NCI-H128 (cell line): ENCODE data around the gene CHI3L1.
A peak's percentile ranks its signal among the peaks of the same experiment; 100 is the strongest.

Source experiments
- DNase-seq: peaks from one replicate; lab custom pipeline; 2025; ENCODE audit not compliant: unreplicated experiment; lab: John Stamatoyannopoulos, UW

CHI3L1 gene

DNA sequence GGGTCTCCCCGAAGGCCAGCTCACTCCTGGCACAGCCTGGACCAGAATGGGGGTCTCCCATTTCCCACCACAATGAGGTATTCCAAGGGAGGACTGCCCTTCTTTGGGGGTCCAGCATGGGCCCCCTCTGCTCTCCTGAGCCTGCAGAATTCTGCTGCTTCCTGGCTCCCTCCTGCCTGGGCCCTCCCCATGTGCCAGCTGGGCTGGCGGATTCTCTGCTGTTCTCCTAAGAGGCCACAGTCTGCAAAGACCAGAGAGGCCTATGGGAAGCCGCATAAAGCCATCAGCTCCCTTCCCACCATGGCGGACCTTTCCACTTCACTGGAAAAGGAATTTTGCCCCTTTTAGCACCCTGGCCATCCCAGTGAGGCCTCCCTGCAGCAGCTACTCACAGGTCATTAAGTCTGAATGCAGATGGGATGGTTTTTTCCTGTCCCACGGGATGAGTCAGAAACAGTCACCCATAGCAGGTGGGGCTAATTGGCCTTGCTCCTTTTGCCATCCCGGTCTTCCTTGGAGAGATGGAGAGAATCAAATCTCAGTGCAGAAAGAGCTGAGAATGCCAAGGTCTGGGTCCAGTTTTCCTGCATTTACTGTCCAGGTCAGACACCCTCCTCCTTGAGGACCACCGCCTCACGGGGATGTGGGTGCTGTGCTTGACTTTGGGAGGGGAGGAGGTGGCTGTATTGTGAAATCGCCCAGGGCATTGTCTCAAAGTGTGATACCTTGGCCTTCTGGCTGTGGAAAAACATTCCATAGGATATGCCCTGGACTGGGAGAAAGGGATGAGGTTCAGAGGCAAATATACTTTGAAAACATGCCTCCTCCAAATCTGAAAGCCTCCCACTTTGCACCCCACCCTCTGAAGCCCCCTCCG lies 34.1 kb downstream of the CHI3L1 start:
- no peak for DNase-seq

DNA sequence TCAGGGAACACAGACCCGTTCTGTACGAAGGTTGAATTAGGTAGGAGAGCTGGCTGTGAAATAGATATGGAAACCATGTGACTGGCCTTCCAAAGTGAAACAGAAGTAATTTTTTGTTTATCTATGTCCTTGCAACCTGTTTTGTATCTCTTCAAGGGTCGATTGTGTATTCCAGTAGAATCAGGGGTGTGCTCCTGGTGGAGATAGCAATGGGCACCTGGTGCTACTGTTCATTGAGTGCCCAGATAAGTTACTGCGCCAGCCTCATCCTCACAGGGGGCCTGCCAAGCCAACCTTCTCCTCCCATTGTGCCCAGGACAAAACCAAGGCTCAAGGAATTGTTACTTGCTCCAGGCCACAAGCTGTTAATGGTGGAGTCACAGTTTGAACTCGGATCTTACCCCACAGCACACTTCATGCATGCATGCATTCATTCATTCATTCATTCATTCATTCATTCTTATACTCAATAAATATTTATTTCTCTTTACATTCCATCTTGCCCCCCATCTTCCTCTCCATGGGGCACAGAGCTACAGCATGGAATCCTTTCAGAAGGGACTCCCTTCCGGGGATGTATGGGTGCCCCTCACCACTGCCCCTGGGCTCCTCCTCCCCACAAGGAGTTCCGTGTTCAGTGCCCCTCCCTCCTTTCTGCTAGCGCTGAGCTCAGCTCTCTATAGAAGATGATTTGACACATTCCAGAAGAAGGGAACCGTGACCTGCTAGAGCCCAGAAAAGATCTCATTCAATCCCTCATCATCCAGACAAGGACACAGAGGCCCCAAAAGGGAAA lies 34.9 kb downstream of the CHI3L1 start:
- no peak for DNase-seq

DNA sequence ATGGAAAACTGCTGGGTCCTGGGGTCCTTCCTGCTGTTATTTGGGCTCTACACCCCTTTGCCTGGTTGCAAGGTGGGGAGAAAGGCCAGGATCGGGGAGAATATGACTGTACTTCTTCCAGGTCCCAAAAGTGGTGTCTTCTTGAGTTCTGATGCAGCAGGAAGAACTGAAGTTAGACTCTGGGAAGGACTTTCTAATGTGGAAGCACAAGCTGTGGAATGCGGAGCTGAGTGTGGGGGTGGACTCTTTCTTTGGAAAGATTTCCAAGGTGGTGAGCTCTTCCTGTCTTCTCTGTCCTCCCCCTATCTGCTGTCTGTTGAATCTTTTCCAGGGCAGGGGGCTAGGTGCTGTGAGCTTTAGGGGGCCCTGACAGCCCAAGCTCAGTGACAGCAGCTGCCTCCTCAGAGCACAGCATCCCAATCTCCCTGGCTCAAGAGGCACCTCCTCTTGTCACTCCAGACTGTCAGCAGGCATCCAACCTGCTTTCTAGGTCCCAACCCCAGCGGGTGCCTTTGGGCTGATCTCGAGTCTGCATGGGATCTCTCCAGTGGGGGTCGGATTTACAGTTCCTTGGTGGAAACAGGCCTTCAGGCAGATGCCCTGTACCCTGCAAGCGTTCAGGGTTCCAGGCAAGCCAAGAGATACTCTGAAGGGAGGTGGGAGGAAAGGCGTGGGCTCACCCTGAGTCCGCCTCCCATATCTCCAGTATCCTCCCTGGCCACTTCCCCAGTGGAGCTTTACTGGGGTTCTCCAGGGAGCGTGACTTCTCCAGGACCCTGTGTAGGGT lies 35.8 kb downstream of the CHI3L1 start:
- no peak for DNase-seq

DNA sequence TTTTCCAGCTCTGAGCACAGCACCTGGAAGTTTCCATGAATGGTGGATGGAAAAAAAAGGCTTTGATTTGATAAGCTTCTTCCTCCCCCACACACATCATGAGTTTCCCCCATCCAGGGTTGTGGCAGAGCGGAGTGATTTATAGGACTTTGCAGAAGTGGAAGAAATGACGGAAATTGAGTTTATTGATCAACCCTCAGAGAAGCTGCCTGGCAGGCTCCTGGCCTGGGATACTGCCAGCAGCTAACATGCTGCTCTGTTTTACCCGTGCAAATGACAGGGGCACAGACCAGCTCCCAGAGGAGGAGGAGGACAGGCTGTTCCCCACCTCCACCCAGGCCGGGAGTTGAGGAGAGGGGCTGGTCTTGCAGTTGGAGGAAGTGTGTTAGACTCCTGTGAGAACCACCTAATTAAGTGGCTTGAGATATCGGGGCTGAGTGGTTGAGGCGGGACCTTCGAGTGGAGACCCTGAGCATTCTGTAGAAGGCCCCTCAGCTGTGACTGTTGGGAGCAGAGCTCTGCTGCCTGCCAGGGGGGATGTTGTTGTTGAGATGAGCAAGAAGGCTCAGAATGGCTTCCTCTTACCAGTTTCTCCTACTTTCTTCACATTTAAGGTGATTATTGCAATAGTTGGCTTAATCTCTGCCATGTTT lies 37.2 kb downstream of the CHI3L1 start:
- DNase-seq = no peak

DNA sequence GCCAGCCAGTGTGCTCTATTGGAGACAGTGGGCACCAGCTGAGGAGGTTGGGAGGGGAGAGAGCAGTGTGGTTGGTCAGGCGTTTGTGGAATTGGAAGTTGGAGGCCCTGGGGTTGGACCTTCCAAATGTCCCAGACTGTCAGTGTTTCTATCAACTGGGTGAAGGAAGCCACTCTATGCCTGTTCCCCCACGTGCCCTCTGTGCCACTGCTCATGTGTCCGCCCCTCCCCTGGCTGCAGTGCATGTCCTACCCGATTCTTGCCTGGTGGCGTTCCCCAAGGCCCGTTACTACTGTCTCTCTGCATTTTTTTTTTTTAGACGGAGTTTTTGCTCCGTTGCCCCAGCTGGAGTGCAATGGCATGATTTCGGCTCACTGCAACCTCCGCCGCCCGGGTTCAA lies 37.9 kb downstream of the CHI3L1 start:
- no peak for DNase-seq

DNA sequence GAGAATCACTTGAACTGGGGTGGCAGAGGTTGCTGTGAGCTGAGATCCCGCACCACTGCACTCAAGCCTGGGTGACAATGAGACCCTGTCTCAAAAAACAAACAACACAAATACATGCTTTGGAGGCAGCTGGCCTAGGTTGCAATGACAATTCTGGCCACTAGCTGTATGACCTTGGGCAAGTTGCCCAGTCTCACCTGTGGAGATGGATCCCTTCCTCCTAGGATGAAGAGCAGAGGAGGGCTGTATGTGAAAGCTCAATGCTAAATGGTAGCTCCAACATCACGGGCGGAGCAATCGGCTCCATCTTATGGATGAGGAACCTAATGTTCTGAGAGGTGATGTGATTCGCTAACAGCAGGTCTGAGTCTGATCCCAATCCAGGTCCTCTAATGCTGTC lies 38.4 kb downstream of the CHI3L1 start:
- DNase-seq = no peak

DNA sequence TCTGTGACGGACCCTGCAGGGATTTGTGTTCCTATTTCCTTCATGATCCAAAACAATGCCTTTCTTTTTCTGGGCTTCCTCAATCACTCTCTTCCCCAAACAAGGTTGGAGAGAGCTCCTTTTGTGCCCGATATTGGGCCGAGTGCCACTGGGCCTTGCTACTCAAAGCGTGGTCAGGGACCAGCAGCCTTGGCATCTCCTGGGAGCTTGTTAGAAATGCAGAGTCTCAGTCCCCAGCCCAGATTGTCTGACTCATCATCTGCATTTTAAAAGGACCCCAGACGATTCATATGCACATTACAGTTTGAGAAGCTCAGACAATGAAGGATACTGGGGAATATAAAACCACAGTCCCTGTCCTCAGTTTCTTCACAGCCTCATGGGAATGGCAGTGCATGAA lies 39.1 kb downstream of the CHI3L1 start:
- no peak for DNase-seq

DNA sequence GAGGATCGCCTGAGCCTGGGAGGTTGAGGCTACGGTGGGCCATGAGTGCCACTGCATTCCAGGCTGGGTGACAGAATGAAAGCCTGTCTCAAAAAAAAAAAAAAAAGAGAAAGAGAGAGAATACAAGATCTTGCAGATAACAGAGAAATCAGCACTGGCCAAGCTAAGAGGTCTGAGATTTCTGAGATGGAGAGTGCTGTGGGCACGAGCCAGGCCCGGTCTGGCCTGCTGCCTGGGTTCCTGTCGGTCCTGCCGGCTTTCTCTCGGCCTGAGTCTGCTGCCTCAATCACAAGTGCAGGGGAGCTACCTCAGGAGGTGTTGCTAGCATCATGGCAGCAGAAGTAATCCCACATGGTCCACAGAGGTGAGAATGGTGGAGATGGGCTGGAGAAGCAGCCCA lies 40.0 kb downstream of the CHI3L1 start:
- no peak for DNase-seq

DNA sequence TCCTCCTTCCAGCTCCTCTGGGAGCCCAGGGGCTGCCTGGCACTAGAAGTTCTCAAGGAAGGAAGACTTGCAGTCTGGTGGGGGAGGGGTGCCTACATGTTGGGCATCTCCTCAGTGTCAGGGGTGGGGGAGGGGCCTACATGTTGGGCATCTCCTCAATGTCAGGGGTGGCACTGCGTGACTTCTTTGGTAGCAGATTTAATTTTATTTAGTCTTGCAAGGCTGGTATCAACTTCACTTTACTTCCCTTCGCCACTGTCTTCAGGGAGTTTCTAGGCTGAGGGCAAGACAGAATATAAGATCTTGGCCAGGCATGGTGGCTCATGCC lies 40.5 kb downstream of the CHI3L1 start:
- DNase-seq = no peak

DNA sequence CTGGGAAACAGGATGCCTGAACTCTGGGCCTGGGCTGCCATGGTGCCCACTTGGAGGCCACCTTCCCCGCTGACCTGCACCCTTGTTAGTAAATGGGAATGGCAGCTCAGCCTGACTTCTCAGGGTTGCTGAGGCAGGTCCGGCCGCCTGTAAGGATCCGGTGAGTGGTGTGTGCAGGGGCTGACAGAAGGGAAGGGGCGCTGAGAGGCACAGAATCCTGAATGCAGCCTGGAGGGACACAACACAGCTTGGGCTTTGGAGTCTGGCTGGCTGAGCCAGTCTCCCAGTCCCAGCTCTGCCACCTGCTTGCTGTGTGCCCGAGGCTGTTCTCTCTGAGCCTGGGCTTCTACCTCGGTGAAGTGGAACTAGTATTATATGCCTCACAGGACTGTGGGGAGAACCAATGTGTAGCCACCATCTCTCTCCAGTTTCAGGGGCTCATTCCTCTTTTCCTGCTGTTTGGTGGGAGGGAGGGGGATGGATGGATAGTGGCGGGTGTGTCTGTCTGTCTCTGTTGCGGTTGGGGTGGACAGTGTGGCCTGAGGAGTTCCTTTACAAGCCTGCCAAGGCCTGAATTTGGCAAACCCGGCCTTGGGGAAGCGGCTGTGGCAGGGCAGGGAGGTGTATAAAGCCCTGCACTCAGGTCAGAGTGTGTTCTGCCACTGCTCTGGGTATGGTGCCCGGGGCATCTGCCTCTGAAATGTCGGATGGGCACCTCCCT lies 41.0 kb downstream of the CHI3L1 start:
- DNase-seq = no peak

DNA sequence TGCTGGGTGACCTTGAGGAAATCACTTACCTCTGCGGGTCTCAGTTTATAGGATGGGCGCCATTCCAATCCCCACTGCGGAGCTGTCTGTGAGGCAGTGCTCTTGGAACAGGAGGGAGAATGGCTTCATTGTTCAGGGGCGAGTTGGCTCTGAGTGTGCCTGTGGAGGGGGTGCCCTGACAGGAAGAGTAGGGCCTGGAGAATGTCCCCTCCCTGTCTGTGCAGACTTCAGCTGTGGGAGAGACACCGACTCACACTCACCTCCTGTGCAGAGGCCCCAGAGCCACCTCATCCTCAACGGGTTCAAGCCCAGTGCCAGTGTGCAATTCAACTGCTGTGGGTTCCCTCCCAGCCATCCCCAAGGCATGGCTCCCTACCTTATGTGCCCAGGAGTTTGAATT lies 41.8 kb downstream of the CHI3L1 start:
- DNase-seq = no peak

DNA sequence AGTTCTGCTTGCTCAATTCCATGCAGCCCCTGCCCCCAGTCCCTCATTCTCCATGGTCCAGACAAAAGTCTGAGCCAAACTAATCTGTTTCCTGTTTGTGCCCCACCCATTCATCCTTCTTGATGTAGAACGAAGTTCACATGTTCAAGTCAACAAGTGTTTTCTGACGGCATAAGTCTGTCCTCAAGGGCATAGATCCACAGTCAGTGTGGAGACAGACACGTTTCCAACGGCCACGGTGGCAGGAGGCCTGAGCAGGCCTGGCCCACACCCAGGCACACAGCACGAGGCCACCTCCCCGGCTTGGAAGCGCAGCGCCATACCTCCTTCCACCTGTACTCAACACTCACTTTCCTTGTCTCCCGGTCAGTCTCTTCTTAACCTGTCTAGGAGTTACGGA lies 42.9 kb downstream of the CHI3L1 start:
- DNase-seq = no peak

DNA sequence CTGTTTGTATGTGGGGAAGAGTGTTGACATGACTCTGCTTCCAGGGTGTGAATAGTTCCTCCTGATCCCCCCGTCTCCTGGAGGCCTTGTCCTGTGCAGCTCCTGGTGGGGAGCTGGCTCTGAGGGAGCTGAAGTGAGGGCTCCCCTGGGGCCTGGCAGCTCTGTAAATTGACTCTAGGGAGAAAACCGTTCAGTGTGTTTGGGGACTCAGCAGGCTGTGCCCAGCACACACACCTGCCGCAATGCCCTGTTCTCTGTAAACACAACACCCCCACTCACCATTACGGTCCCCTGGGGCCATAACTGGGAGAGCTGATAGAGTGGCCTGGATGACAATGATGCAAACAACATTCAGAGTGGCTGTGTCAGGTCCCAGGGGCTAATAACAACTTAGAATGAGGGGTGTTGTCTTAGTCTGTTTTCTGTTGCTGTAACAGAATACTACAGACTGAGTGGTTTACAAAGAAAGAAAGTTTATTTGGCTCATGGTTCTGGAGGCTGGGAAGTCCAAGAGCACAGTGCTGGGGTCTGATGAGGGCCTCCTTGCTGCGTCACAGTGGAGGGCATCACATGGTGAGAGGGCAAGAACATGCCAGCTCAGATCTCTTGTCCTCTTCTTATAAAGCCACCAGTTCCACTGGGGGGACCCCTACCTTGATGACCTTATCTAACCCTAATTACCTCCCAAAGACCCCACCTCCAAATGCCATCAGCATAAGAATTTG lies 43.7 kb downstream of the CHI3L1 start:
- peak; percentile 29 for DNase-seq

DNA sequence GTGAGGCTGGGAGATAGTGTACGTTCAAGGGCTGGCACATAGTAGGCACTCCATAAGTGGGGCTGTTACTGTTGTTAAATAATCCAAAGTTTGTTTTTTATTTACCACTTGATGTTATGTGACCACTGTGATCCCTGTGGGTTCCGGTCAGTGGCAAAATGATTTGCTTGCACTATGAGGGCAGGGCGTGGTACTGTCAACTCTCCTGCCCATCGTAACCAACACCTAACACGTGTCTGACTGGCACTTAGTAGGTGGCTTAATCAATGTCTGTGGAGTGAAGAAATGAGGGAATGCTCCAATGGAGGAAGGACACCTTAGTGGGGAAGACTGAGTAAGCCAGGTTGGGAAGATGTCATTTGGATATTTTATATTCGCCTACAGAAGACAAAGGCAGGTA lies 44.4 kb downstream of the CHI3L1 start:
- no peak for DNase-seq

DNA sequence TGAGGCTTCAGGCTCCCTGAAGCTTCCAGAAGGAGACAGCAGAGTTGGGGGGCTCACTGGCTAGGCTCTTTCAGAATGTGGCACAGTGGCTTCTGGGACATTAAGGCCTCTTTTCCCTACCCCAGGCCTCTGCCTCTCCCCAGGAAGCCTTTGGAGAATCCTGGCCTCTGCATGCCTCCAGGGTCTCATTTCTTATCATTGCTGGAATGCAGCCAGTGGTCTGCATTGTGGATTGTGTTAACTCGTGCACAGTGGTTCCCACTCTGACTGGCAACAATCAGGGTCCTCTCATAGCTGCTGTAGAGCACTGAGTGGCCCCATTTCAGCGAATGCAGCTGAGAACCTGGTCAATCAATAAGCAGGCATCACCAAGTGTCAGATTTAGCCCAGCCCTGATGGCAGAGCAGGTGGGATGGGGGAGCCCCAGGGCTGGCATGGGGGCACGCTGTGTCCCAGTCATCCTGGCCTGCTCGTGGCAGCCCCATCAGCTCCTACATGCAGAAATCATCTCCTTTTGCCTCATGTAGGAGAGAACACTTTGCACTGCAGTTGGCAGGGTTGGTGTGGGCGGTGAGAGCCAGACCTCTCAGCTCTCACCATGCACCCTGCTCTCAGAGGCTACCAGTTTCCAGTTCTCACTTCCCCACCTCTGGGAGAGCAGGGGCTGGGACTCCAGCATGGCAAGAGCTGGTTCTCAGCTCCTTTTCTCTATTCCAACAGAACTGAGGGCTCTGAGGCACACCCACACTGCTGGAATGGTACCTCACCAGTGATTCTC lies 45.6 kb downstream of the CHI3L1 start:
- DNase-seq = no peak

DNA sequence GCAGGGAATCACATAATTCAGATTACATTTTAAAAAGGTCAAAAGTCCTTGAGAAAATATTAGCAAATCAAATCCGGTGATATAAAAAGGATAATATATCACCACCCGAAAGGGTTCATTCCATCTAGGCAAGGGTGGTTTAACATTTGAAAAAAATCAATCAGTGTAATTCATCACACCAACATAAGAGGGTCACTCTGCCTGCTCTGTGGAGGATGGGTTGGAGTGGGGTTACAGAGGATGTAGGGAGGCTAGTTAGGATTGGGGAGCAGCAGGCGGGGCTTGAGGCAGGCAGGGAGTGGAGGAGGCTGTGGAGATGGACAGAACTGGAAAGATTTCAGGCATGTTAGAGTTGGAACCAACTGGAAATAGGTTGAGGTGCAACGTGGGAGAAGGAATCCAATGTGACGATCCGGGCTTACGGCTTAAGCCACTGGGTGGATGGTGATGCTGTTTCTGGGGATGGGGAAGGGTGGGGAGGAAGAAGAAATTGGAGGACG lies 46.5 kb downstream of the CHI3L1 start:
- no peak for DNase-seq

DNA sequence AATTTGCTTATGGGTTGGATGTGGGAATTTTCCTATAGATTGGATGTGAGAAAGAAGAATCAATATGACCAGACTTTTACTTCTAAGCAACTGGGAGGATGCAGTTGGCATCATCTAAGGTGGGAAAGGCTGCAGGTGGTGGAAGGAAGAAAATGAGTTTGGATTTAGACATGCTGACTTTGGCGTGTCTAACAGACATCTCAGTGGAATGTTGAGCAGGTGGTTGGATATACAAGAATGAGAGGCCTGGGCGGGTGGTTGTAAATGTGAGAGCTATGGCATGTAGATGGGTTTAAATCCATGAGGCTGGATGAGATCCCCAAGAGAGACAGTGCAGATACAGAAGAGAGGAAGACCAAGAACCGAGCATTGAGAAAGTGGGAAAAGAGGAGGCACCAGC lies 48.4 kb downstream of the CHI3L1 start:
- DNase-seq = no peak

DNA sequence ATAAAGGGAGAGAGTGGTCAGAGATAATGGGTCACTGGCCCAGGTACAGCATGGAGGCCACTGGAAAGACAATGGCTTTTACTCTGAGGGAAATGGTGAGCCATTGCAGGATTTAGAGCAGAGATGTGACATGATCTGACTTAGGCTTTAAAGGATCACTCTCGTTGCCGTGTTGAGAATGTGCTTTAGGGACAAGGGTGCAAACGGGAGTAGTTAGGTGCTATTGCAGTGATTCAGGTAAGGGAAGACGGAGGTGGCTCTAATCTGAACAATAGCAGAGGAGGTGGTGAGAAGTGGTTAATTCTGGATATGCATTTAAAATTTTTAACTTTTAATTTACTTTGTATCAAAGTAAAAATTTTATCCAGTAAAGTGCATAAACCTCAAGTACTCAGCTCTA lies 49.2 kb downstream of the CHI3L1 start:
- no peak for DNase-seq
